ENCODE measurements around the gene PTTG1. TPM values are rescaled to one million over a fixed set of nuclear protein-coding genes. Genes with fewer than 3 reads are reported as not detected.

PTTG1 gene
- 10 to 100 TPM in 3 of 5 donors, 1 to 10 TPM in 1, not detected in 1; 2.3 to 27.0 (median 20.8) TPM for total RNA-seq
- polyA plus RNA-seq: 100 to 1,000 TPM in 1 of 3 donors, 10 to 100 TPM in 2; 17.4 to 104 (median 23.9) TPM
- long read RNA-seq, donor 1, transcript PTTG1-202 (5 exons, 1,070 nt): minor isoform, 6 of 48 reads
- long read RNA-seq, donor 1, transcript PTTG1-201 (6 exons, 753 nt): major isoform, 15 of 48 reads
- long read RNA-seq, donor 1, partial matches to known transcripts: 27 of 48 reads
- long read RNA-seq, donor 1, other reads (novel, unspliced or antisense): 0 of 48 reads
- long read RNA-seq, donor 2, transcript PTTG1-201 (6 exons, 753 nt): major isoform, 16 of 50 reads
- long read RNA-seq, donor 2, transcript PTTG1-202 (5 exons, 1,070 nt): minor isoform, 6 of 50 reads
- long read RNA-seq, donor 2, partial matches to known transcripts: 25 of 50 reads
- long read RNA-seq, donor 2, other reads (novel, unspliced or antisense): 0 of 50 reads
- long read RNA-seq, donor 3, transcript PTTG1-201 (6 exons, 753 nt): major isoform, 13 of 31 reads
- long read RNA-seq, donor 3, transcript PTTG1-202 (5 exons, 1,070 nt): minor isoform, 8 of 31 reads
- long read RNA-seq, donor 3, partial matches to known transcripts: 8 of 31 reads
- long read RNA-seq, donor 3, other reads (novel, unspliced or antisense): 0 of 31 reads
- long read RNA-seq, donor 4, partial matches to known transcripts: 0 of 2 reads
- long read RNA-seq, donor 4, other reads (novel, unspliced or antisense): 0 of 2 reads
- long read RNA-seq, donor 5, transcript PTTG1-202 (5 exons, 1,070 nt): minor isoform, 8 of 38 reads
- long read RNA-seq, donor 5, transcript PTTG1-201 (6 exons, 753 nt): major isoform, 18 of 38 reads
- long read RNA-seq, donor 5, partial matches to known transcripts: 10 of 38 reads
- long read RNA-seq, donor 5, other reads (novel, unspliced or antisense): 0 of 38 reads
- long read RNA-seq, donor 6, transcript PTTG1-201 (6 exons, 753 nt): major isoform, 36 of 110 reads
- long read RNA-seq, donor 6, transcript PTTG1-202 (5 exons, 1,070 nt): minor isoform, 15 of 110 reads
- long read RNA-seq, donor 6, partial matches to known transcripts: 54 of 110 reads
- long read RNA-seq, donor 6, other reads (novel, unspliced or antisense): 0 of 110 reads
- long read RNA-seq, donor 7, transcript PTTG1-201 (6 exons, 753 nt): major isoform, 22 of 56 reads
- long read RNA-seq, donor 7, partial matches to known transcripts: 30 of 56 reads
- long read RNA-seq, donor 7, other reads (novel, unspliced or antisense): 0 of 56 reads
- long read RNA-seq, donor 8, transcript PTTG1-202 (5 exons, 1,070 nt): minor isoform, 8 of 48 reads
- long read RNA-seq, donor 8, transcript PTTG1-201 (6 exons, 753 nt): major isoform, 24 of 48 reads
- long read RNA-seq, donor 8, partial matches to known transcripts: 15 of 48 reads
- long read RNA-seq, donor 8, other reads (novel, unspliced or antisense): 0 of 48 reads
- long read RNA-seq, donor 9, transcript PTTG1-202 (5 exons, 1,070 nt): minor isoform, 9 of 44 reads
- long read RNA-seq, donor 9, transcript PTTG1-201 (6 exons, 753 nt): major isoform, 20 of 44 reads
- long read RNA-seq, donor 9, partial matches to known transcripts: 15 of 44 reads
- long read RNA-seq, donor 9, other reads (novel, unspliced or antisense): 0 of 44 reads
- long read RNA-seq, donor 10, transcript PTTG1-201 (6 exons, 753 nt): major isoform, 13 of 24 reads
- long read RNA-seq, donor 10, partial matches to known transcripts: 6 of 24 reads
- long read RNA-seq, donor 10, other reads (novel, unspliced or antisense): 0 of 24 reads

DNA sequence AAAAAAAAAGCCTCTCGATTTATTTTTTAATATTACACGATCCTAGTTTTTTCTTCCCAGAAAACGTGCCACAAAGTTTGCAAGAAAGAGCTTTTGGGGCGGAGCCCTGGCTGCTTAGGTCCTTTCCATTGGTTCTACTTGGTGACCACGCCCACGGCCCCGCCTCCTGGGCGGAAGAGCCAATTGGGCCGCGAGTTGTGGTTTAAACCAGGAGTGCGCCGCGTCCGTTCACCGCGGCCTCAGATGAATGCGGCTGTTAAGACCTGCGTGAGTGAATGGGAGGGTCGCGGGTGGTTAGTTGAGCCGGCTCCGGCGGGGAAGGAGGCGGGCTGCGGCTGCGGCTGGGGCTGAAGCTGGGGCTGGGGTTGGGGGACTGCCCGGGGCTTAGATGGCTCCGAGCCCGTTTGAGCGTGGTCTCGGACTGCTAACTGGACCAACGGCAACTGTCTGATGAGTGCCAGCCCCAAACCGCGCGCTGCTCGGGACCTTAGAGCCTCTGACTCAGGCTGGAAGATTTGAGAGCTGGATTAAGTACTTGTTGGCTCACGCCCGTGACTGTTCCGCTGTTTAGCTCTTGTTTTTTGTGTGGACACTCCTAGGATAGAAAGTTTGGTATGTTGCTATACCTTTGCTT is at the start of gene PTTG1:
PTTG1 (plus strand) TSS at position 231 of the 634 bp plus-strand sequence. CDS start 458 bp downstream, outside the sequence.
- TF ChIP-seq EP300 (IDR thresholded peaks at IDR 0.05) (no peak), POLR2AphosphoS5 (IDR thresholded peaks at IDR 0.05) (peak; percentile 33 to 58 (median 56)), POLR2A (IDR thresholded peaks at IDR 0.05) (no peak)
- TF ChIP-seq, protein P1, sequence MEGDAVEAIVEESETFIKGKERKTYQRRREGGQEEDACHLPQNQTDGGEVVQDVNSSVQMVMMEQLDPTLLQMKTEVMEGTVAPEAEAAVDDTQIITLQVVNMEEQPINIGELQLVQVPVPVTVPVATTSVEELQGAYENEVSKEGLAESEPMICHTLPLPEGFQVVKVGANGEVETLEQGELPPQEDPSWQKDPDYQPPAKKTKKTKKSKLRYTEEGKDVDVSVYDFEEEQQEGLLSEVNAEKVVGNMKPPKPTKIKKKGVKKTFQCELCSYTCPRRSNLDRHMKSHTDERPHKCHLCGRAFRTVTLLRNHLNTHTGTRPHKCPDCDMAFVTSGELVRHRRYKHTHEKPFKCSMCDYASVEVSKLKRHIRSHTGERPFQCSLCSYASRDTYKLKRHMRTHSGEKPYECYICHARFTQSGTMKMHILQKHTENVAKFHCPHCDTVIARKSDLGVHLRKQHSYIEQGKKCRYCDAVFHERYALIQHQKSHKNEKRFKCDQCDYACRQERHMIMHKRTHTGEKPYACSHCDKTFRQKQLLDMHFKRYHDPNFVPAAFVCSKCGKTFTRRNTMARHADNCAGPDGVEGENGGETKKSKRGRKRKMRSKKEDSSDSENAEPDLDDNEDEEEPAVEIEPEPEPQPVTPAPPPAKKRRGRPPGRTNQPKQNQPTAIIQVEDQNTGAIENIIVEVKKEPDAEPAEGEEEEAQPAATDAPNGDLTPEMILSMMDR (IDR thresholded peaks at IDR 0.05): no peak
- Histone ChIP-seq H3K4me3 (peak within 1 kb of the TSS; percentile 65 to 90 (median 74)), H3K27me3 (no peaks in the 10 kb centered on the region), H3K36me3 (no peaks in the 10 kb centered on the region), H3K4me1 (peaks cover 31 to 49% (median 39%) of the 10 kb centered on the region in 4 donors), H3K9me3 (no peaks in the 10 kb centered on the region), H3K27ac (peak within 1 kb of the TSS; percentile 42 to 88 (median 85))
- intact Hi-C loops (cut with DNase I; ENCODE audit: low total_unique reads): no loop called here
- WGBS, 5 donors: 0 to 1% (median 0%) methylated on average over 30 to 39 of the region's 39 CpGs
- DNase-seq: peak; percentile 98 to 99

DNA sequence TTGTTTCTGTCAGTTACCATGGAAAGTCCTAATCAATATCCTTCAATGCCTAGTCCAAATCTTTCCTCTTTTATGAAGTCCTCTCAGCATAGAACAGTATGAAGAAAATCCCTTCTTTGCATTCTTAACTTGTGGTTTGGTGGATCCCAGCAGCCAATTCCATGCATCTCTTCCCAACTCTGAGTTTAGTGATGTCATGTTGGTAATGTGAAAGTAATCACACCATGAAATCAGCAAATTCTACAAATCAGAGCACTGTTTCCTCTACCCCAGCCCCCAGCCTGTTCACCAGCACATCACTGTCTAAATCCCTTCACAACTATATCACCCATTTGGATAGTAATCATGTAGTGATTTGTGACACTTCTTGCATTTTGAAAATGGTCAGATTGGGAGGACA is 46.5 kb upstream of the PTTG1 start:
- intact Hi-C loops (cut with DNase I; ENCODE audit: low total_unique reads): no loop called here
- TF ChIP-seq, protein P1 (IDR thresholded peaks at IDR 0.05): no peak
- TF ChIP-seq EP300 (IDR thresholded peaks at IDR 0.05) (no peak), POLR2A (IDR thresholded peaks at IDR 0.05) (no peak), POLR2AphosphoS5 (IDR thresholded peaks at IDR 0.05) (no peak)
- no peak for DNase-seq
- Histone ChIP-seq H3K9me3 (no peaks in the 10 kb centered on the region), H3K4me1 (peaks cover 0 to 7% (median 6%) of the 10 kb centered on the region in 4 donors), H3K27ac (no peak overlapping the region), H3K27me3 (peaks cover 0 to 7% (median 4%) of the 10 kb centered on the region in 3 donors), H3K36me3 (no peaks in the 10 kb centered on the region), H3K4me3 (no peak overlapping the region)

DNA sequence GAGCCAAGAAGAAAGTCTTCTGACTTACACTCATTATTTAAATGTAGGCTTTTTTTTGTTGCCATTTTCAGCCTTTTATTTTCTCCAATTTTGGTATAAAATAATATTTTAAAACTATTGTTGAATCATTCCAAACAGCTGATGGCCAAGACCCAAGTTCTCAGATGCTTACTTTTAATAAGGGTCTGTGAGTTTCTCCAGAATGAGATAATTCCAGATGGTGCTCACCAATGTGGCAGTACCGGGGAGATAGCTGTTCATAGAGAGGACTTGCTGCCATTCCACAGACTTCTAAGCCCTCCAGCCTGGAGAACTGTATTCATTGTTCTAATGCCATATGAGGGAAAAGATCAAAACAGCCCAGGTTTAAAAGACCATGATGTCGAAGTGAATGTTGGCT is 46.0 kb upstream of the PTTG1 start:
- Histone ChIP-seq H3K36me3 (no peaks in the 10 kb centered on the region), H3K4me1 (peaks cover 0 to 2% (median under 1%) of the 10 kb centered on the region in 4 donors), H3K27me3 (peaks cover 0 to 1% (median 0%) of the 10 kb centered on the region in 3 donors), H3K9me3 (no peaks in the 10 kb centered on the region), H3K4me3 (no peak overlapping the region), H3K27ac (no peak overlapping the region)
- 64 to 82% (median 79%) methylated on average over 2 of the region's 2 CpGs for WGBS, 5 donors
- no peak for DNase-seq
- TF ChIP-seq EP300 (IDR thresholded peaks at IDR 0.05) (no peak), POLR2A (IDR thresholded peaks at IDR 0.05) (no peak), POLR2AphosphoS5 (IDR thresholded peaks at IDR 0.05) (no peak)
- TF ChIP-seq, protein P1 (IDR thresholded peaks at IDR 0.05): no peak
- intact Hi-C loops (cut with DNase I; ENCODE audit: low total_unique reads): no loop called here
